ENCODE data around the gene ADH5.
"Not testable (repeated sequence)": the region's sequence is repeated elsewhere in the genome, so short reads cannot be mapped to it uniquely, and the experiment has no call there.

ADH5 gene

GRCh38 chr4:99024481-99025275, 63.9 kb downstream of the ADH5 start:
- no peak overlapping the region for H3K4me3 ChIP-seq (ENCODE audit: control insufficient read depth, low read depth, low read length)
- no peak for TF ChIP-seq CTCF (IDR thresholded peaks at IDR 0.05; ENCODE audit: control insufficient read depth, insufficient read depth, low read depth, low read length, missing control alignments)
- DNase-seq (ENCODE audit: low read depth) = no peak

- not testable (repeated sequence) for H3K4me3 ChIP-seq (ENCODE audit: control insufficient read depth, low read depth, low read length); DNase-seq (ENCODE audit: low read depth)
Measured at GRCh38 chr4:99023800-99024251, 64.8 kb downstream of the ADH5 start.

DNA sequence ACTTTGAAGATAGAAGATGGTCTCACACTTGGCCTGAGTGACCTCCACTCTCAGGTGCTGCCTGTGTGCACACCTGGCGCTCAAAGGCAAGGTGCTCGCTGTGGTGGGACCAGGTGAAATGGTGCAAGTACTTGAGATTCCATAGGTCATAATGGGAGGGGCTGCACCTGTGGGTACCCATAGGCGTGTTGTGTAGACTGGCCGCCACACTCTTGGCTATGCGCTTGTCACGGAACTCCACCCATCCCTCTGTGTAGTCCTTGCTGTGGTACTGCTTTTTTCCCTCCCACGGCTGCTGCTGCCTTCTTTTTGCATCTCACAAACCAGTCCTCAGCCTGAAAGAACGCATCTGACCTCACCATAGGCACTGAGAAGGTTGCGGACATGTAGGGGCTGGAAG, 66.0 kb downstream of the ADH5 start:
- DNase-seq (ENCODE audit: low read depth) = no peak
- H3K4me3 ChIP-seq (ENCODE audit: control insufficient read depth, low read depth, low read length) = no peak overlapping the region
- no peak for TF ChIP-seq CTCF (IDR thresholded peaks at IDR 0.05; ENCODE audit: control insufficient read depth, insufficient read depth, low read depth, low read length, missing control alignments)

- no peak for TF ChIP-seq CTCF (IDR thresholded peaks at IDR 0.05; ENCODE audit: control insufficient read depth, insufficient read depth, low read depth, low read length, missing control alignments)
- no peak for DNase-seq (ENCODE audit: low read depth)
- no peak overlapping the region for H3K4me3 ChIP-seq (ENCODE audit: control insufficient read depth, low read depth, low read length)
Measured at GRCh38 chr4:99021386-99021785, 67.2 kb downstream of the ADH5 start.
